OCI-LY7 (cell line): ENCODE data around the gene SPACA7. TPM values are rescaled to one million over a fixed set of nuclear protein-coding genes. Genes with fewer than 3 reads are reported as not detected.

Experiments used
- BruUV-seq: library from RNA; stranded (reverse); fragments of 400-500 nt; replicated peaks from 2 replicates; lab custom pipeline; 2021; lab: Mats Ljungman, UMichigan
- CTCF ChIA-PET: fragments of 300-600 bp; sonication (Branson Sonifier 250); formaldehyde crosslinking; loops from one replicate; lab custom pipeline; 2022; ENCODE audit warnings: antibody characterized with exemption; ENCODE audit not compliant: unreplicated experiment; lab: Charles Lee
- POLR2A ChIA-PET: fragments of 300-600 bp; sonication (Branson Sonifier 250); formaldehyde crosslinking; loops from one replicate; lab custom pipeline; 2022; ENCODE audit warnings: antibody characterized with exemption; lab: Charles Lee
- DNase-seq: peaks from one replicate; pipeline ENCODE4 v3.0.0-alpha.2; 2015; ENCODE audit warnings: low spot score
- H2AFZ ChIP-seq: fragments of 200-600 bp; sonication (generic), shearing (Covaris generic); 2 replicates; pipeline ENCODE4 v1.6.1; 2014; ENCODE audit warnings: mild to moderate bottlenecking, antibody characterized with exemption, low read length, moderate library complexity
- H3K27ac ChIP-seq: fragments of 200-600 bp; sonication (generic); 2 replicates; pipeline ENCODE4 v1.5.1; 2014; ENCODE audit warnings: mixed run types, low read depth, mild to moderate bottlenecking, moderate library complexity, low read length, inconsistent platforms; ENCODE audit not compliant: poor library complexity, severe bottlenecking
- H3K36me3 ChIP-seq: fragments of 200-600 bp; sonication (generic); 2 replicates; pipeline ENCODE4 v1.6.1; 2014; ENCODE audit warnings: mild to moderate bottlenecking, antibody characterized with exemption, low read length, moderate library complexity, mixed read lengths; ENCODE audit not compliant: insufficient read depth
- H3K4me1 ChIP-seq: fragments of 200-600 bp; sonication (generic); 2 replicates; pipeline ENCODE4 v1.5.1; 2014; ENCODE audit warnings: mild to moderate bottlenecking, low read length; ENCODE audit not compliant: insufficient read depth, poor library complexity, severe bottlenecking
- H3K4me2 ChIP-seq: fragments of 200-600 bp; sonication (generic); 2 replicates; pipeline ENCODE4 v1.6.1; 2014; ENCODE audit warnings: mild to moderate bottlenecking, low read length
- H3K4me3 ChIP-seq: fragments of 200-600 bp; sonication (generic); 2 replicates; pipeline ENCODE4 v1.5.1; 2014; ENCODE audit warnings: mild to moderate bottlenecking, low read depth, low read length; ENCODE audit not compliant: poor library complexity, severe bottlenecking
- H3K79me2 ChIP-seq: fragments of 200-600 bp; sonication (generic); 2 replicates; pipeline ENCODE4 v1.6.1; 2016; ENCODE audit warnings: low read depth, mild to moderate bottlenecking, low read length, moderate library complexity, mixed read lengths; ENCODE audit not compliant: insufficient read depth
- H3K9me2 ChIP-seq: fragments of 200-600 bp; sonication (generic); 2 replicates; pipeline ENCODE4 v1.6.1; 2016; ENCODE audit warnings: mild to moderate bottlenecking, low read length, mixed read lengths; ENCODE audit not compliant: insufficient read depth
- H3K9me3 ChIP-seq: fragments of 200-600 bp; sonication (generic); 2 replicates; pipeline ENCODE4 v1.6.1; 2014; ENCODE audit warnings: mild to moderate bottlenecking, mixed run types, low read length, mixed read lengths
- H4K20me1 ChIP-seq: fragments of 200-600 bp; sonication (generic); 2 replicates; pipeline ENCODE4 v1.6.1; 2014; ENCODE audit warnings: mild to moderate bottlenecking, antibody characterized with exemption, low read length, moderate library complexity, mixed read lengths; ENCODE audit not compliant: insufficient read depth
- EZH2phosphoT487 ChIP-seq: fragments of 200-600 bp; sonication (generic); IDR thresholded peaks from 2 replicates; pipeline ENCODE4 v1.6.1; 2018; ENCODE audit warnings: low read depth, borderline replicate concordance, mild to moderate bottlenecking, mixed run types, antibody characterized with exemption, low read length, moderate library complexity, mixed read lengths
- intact Hi-C: fragments of 100-400 bp; cut with micrococcal nuclease; formaldehyde crosslinking; loops from one replicate; pipeline ENCODE4 v1.10.0; 2022; ENCODE audit not compliant: unreplicated experiment
- total RNA-seq, 2 experiments: library from RNA; depleted of rRNA in 1 of 2; stranded (reverse); fragments of >200 nt in 1 of 2; shearing (Covaris generic) in 1 of 2; gene quantifications; 2 replicates each; pipeline ENCODE4 v1.2.3, GENCODE V29; 2014 to 2022
- TF ChIP-seq, protein P1 (sequence below): fragments of 200-600 bp; sonication (generic); conservative IDR thresholded peaks from 2 replicates; pipeline ENCODE4 v1.5.1; 2014; ENCODE audit warnings: mild to moderate bottlenecking, antibody characterized with exemption, low read length, moderate library complexity, mixed read lengths

The SPACA7 gene
- total RNA-seq, 2 experiments from 2014 or later: not detected

GRCh38 chr13:112456138-112457056 lies 80.2 kb downstream of the SPACA7 start:
- Histone ChIP-seq H3K4me3 (no peak overlapping the region), H3K4me1 (no peaks in the 10 kb centered on the region), H3K27ac (no peak overlapping the region), H2AFZ (no peak overlapping the region), H3K9me2 (no peaks in the 10 kb centered on the region), H3K4me2 (no peak overlapping the region), H3K36me3 (no peaks in the 10 kb centered on the region), H3K9me3 (no peaks in the 10 kb centered on the region), H4K20me1 (no peaks in the 10 kb centered on the region), H3K79me2 (no peaks in the 10 kb centered on the region)
- ChIA-PET CTCF (no interaction called here), POLR2A (no interaction called here)
- no TSS peak for BruUV-seq
- no peak for DNase-seq
- intact Hi-C loops: no loop called here
- no peak for TF ChIP-seq EZH2phosphoT487
- TF ChIP-seq, protein P1, sequence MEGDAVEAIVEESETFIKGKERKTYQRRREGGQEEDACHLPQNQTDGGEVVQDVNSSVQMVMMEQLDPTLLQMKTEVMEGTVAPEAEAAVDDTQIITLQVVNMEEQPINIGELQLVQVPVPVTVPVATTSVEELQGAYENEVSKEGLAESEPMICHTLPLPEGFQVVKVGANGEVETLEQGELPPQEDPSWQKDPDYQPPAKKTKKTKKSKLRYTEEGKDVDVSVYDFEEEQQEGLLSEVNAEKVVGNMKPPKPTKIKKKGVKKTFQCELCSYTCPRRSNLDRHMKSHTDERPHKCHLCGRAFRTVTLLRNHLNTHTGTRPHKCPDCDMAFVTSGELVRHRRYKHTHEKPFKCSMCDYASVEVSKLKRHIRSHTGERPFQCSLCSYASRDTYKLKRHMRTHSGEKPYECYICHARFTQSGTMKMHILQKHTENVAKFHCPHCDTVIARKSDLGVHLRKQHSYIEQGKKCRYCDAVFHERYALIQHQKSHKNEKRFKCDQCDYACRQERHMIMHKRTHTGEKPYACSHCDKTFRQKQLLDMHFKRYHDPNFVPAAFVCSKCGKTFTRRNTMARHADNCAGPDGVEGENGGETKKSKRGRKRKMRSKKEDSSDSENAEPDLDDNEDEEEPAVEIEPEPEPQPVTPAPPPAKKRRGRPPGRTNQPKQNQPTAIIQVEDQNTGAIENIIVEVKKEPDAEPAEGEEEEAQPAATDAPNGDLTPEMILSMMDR: no peak

DNA sequence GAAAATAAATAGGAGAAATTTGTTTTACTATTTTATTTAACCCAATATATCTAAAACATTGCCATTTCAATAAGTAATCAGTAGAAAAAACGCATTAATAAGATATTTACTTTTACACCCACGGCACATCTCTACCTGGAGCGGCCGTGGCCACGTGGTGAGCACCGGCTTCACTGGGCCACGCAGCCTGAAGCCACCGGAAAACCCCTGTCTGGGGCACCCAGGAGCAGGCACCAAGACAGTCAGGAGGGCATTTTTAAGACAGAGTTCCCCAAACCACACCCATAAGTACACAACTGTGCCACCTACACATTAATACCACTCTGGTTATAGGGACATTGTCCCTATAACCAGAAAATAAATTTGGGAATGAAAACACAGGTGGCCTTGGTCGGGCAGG lies 80.9 kb downstream of the SPACA7 start:
- CTCF ChIA-PET: no interaction called here
- DNase-seq: no peak
- BruUV-seq: no TSS peak
- Histone ChIP-seq H3K79me2 (no peaks in the 10 kb centered on the region), H4K20me1 (no peaks in the 10 kb centered on the region), H3K36me3 (no peaks in the 10 kb centered on the region), H3K4me2 (no peak overlapping the region), H3K9me3 (no peaks in the 10 kb centered on the region), H3K9me2 (no peaks in the 10 kb centered on the region), H3K4me3 (no peak overlapping the region), H3K27ac (no peak overlapping the region), H2AFZ (no peak overlapping the region), H3K4me1 (no peaks in the 10 kb centered on the region)
- intact Hi-C loops: no loop called here
- TF ChIP-seq, protein P1: no peak
- no peak for TF ChIP-seq EZH2phosphoT487
- POLR2A ChIA-PET: no interaction called here

GRCh38 chr13:112457485-112457884 lies 81.3 kb downstream of the SPACA7 start:
- H2AFZ ChIP-seq: no peak overlapping the region
- ChIA-PET POLR2A (no interaction called here), CTCF (no interaction called here)
- no peaks in the 10 kb centered on the region for H3K79me2 ChIP-seq
- no peaks in the 10 kb centered on the region for H3K4me1 ChIP-seq
- H3K9me2 ChIP-seq: no peaks in the 10 kb centered on the region
- no peak overlapping the region for H3K4me3 ChIP-seq
- no peaks in the 10 kb centered on the region for H3K36me3 ChIP-seq
- H3K4me2 ChIP-seq: no peak overlapping the region
- TF ChIP-seq, protein P1: no peak
- no peak for TF ChIP-seq EZH2phosphoT487
- no TSS peak for BruUV-seq
- no peaks in the 10 kb centered on the region for H4K20me1 ChIP-seq
- intact Hi-C loops: no loop called here
- DNase-seq: no peak
- no peak overlapping the region for H3K27ac ChIP-seq
- no peaks in the 10 kb centered on the region for H3K9me3 ChIP-seq
